Measurements from ENCODE around the gene CACNA1F. TPM values are rescaled to one million over a fixed set of nuclear protein-coding genes. Genes with fewer than 3 reads are reported as not detected.
"Not testable (repeated sequence)": the region's sequence is repeated elsewhere in the genome, so short reads cannot be mapped to it uniquely, and the experiment has no call there.

Gene CACNA1F
- total RNA-seq, 1 donor from 2014 or later, result not detected

GRCh38 chrX:49177873-49178480 is 55.2 kb downstream of the CACNA1F start:
- DNase-seq (ENCODE audit: low spot score), result no peak
- peak; percentile 15 for ATAC-seq

- no peak for DNase-seq (ENCODE audit: low spot score)
- ATAC-seq, result peak; percentile 72
Measured at GRCh38 chrX:49177338-49177833, 55.8 kb downstream of the CACNA1F start.

GRCh38 chrX:49176421-49177326 is 56.5 kb downstream of the CACNA1F start:
- DNase-seq (ENCODE audit: low spot score), result no peak
- no peak for ATAC-seq

GRCh38 chrX:49175435-49176274 is 57.5 kb downstream of the CACNA1F start:
- DNase-seq (ENCODE audit: low spot score), result no peak
- no peak for ATAC-seq

GRCh38 chrX:49174723-49175122 is 58.4 kb downstream of the CACNA1F start:
- no peak for DNase-seq (ENCODE audit: low spot score)
- no peak for ATAC-seq

- ATAC-seq; DNase-seq (ENCODE audit: low spot score): not testable (repeated sequence)
Measured at GRCh38 chrX:49173544-49173943, 59.6 kb downstream of the CACNA1F start.

- peak; percentile 81 for DNase-seq (ENCODE audit: low spot score)
- peak; percentile 78 for ATAC-seq
Measured at GRCh38 chrX:49172280-49172780, 60.8 kb downstream of the CACNA1F start.

GRCh38 chrX:49171752-49172279 is 61.3 kb downstream of the CACNA1F start, which contains the start of gene PLP2:
Gene PLP2 (plus strand): TSS chrX:49171898. CDS start chrX:49172001, 103 bp downstream.
- no peak for DNase-seq (ENCODE audit: low spot score)
- ATAC-seq, result peak; percentile 52

- ATAC-seq (no peak), DNase-seq (ENCODE audit: low spot score) (no peak)
Measured at GRCh38 chrX:49167740-49168108, 65.4 kb downstream of the CACNA1F start.

- ATAC-seq (no peak), DNase-seq (ENCODE audit: low spot score) (peak; percentile 54)
Measured at GRCh38 chrX:49166914-49167739, 66.0 kb downstream of the CACNA1F start.

- DNase-seq (ENCODE audit: low spot score) (peak; percentile 58), ATAC-seq (no peak)
Measured at GRCh38 chrX:49165901-49166881, 66.9 kb downstream of the CACNA1F start.

GRCh38 chrX:49164589-49165360 is 68.4 kb downstream of the CACNA1F start:
- ATAC-seq, result no peak
- no peak for DNase-seq (ENCODE audit: low spot score)

GRCh38 chrX:49163555-49164419 is 69.4 kb downstream of the CACNA1F start:
- peak; percentile 81 for ATAC-seq

GRCh38 chrX:49162620-49163019 is 70.5 kb downstream of the CACNA1F start, which contains the start of gene MAGIX:
Gene MAGIX (plus strand): TSS chrX:49162758. CDS start chrX:49162890, 132 bp downstream.
- peak; percentile 67 for ATAC-seq
- DNase-seq (ENCODE audit: low spot score), result peak; percentile 79

More at GRCh38 chrX:49163555-49164419, 69.4 kb downstream of the CACNA1F start:
- DNase-seq (ENCODE audit: low spot score), result peak; percentile 88

- ATAC-seq (no peak), DNase-seq (ENCODE audit: low spot score) (no peak)
Measured at GRCh38 chrX:49161632-49162031, 71.5 kb downstream of the CACNA1F start.

- no peak for ATAC-seq
Measured at GRCh38 chrX:49160908-49161307, 72.2 kb downstream of the CACNA1F start.

More at GRCh38 chrX:49160908-49161307, 72.2 kb downstream of the CACNA1F start:
- DNase-seq (ENCODE audit: low spot score), result no peak
